ENCODE data around the gene PFDN1. TPM values are rescaled to one million over a fixed set of nuclear protein-coding genes. Genes with fewer than 3 reads are reported as not detected.

Gene PFDN1
- total RNA-seq, 4 donors from 2014 or later = 42.7 to 102 (median 70.9) TPM

GRCh38 chr5:140319833-140320232 lies 16.9 kb upstream of the PFDN1 start:
- H3K4me1 ChIP-seq = peaks cover 6 to 16% of the 10 kb centered on the region in 2 donors
- H3K36me3 ChIP-seq = no peaks in the 10 kb centered on the region
- H3K4me3 ChIP-seq = no peak overlapping the region
- intact Hi-C loops (cut with DNase I; ENCODE audit: low total_unique reads) = no loop called here
- DNase-seq = no peak
- no peaks in the 10 kb centered on the region for H3K9me3 ChIP-seq
- TF ChIP-seq POLR2A (IDR thresholded peaks at IDR 0.05) = no peak
- TF ChIP-seq, protein P1, sequence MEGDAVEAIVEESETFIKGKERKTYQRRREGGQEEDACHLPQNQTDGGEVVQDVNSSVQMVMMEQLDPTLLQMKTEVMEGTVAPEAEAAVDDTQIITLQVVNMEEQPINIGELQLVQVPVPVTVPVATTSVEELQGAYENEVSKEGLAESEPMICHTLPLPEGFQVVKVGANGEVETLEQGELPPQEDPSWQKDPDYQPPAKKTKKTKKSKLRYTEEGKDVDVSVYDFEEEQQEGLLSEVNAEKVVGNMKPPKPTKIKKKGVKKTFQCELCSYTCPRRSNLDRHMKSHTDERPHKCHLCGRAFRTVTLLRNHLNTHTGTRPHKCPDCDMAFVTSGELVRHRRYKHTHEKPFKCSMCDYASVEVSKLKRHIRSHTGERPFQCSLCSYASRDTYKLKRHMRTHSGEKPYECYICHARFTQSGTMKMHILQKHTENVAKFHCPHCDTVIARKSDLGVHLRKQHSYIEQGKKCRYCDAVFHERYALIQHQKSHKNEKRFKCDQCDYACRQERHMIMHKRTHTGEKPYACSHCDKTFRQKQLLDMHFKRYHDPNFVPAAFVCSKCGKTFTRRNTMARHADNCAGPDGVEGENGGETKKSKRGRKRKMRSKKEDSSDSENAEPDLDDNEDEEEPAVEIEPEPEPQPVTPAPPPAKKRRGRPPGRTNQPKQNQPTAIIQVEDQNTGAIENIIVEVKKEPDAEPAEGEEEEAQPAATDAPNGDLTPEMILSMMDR (IDR thresholded peaks at IDR 0.05) = no peak
- H3K27me3 ChIP-seq = no peaks in the 10 kb centered on the region
- H3K27ac ChIP-seq = no peak overlapping the region

- intact Hi-C loops (cut with DNase I; ENCODE audit: low total_unique reads) = no loop called here
- no peak overlapping the region for H3K4me3 ChIP-seq
Observed at GRCh38 chr5:140318792-140319191, 15.9 kb upstream of the PFDN1 start.

DNA sequence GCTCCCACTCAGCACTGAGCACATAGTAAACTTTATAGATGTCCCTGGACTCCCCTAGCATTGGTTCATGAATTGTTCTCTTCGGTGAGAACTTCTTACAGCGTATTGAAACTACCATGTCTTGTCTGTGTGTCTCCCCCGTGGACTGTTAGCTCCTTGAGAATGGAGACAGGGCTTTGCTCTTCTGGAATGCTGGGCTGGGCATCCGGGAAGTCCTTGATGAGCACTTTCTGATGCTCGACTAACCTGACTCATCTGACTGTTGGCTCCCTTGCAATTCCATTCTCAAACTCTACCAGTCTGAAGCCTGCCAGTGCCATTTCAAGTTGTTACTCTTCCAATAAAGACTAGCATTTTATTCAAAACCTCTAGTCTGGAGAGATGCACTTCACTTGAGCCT lies 15.0 kb upstream of the PFDN1 start:
- H3K4me1 ChIP-seq = peaks cover 0 to 4% of the 10 kb centered on the region in 2 donors
- no peak overlapping the region for H3K4me3 ChIP-seq
- no peak for DNase-seq
- H3K27me3 ChIP-seq = no peaks in the 10 kb centered on the region
- no peaks in the 10 kb centered on the region for H3K36me3 ChIP-seq
- no peak overlapping the region for H3K27ac ChIP-seq
- intact Hi-C loops (cut with DNase I; ENCODE audit: low total_unique reads) = no loop called here
- no peaks in the 10 kb centered on the region for H3K9me3 ChIP-seq
- TF ChIP-seq POLR2A (IDR thresholded peaks at IDR 0.05) = no peak
- TF ChIP-seq, protein P1 (IDR thresholded peaks at IDR 0.05) = no peak

More at GRCh38 chr5:140318792-140319191, 15.9 kb upstream of the PFDN1 start:
- H3K27ac ChIP-seq = no peak overlapping the region
- H3K27me3 ChIP-seq = no peaks in the 10 kb centered on the region
- H3K9me3 ChIP-seq = no peaks in the 10 kb centered on the region
- TF ChIP-seq, protein P1 (IDR thresholded peaks at IDR 0.05) = no peak
- no peak for TF ChIP-seq POLR2A (IDR thresholded peaks at IDR 0.05)
- H3K36me3 ChIP-seq = no peaks in the 10 kb centered on the region
- peaks cover 6 to 13% of the 10 kb centered on the region in 2 donors for H3K4me1 ChIP-seq
- no peak for DNase-seq

- intact Hi-C loops (cut with DNase I; ENCODE audit: low total_unique reads) = no loop called here
- H3K27me3 ChIP-seq = no peaks in the 10 kb centered on the region
- H3K4me3 ChIP-seq = no peak overlapping the region
- no peaks in the 10 kb centered on the region for H3K36me3 ChIP-seq
- H3K27ac ChIP-seq = peak overlapping the region; percentile 46 to 69
- H3K4me1 ChIP-seq = no peaks in the 10 kb centered on the region
- no peak for DNase-seq
- H3K9me3 ChIP-seq = no peaks in the 10 kb centered on the region
- no peak for TF ChIP-seq POLR2A (IDR thresholded peaks at IDR 0.05)
- TF ChIP-seq, protein P1 (IDR thresholded peaks at IDR 0.05) = no peak
Observed at GRCh38 chr5:140312791-140313189, 9.9 kb upstream of the PFDN1 start.

DNA sequence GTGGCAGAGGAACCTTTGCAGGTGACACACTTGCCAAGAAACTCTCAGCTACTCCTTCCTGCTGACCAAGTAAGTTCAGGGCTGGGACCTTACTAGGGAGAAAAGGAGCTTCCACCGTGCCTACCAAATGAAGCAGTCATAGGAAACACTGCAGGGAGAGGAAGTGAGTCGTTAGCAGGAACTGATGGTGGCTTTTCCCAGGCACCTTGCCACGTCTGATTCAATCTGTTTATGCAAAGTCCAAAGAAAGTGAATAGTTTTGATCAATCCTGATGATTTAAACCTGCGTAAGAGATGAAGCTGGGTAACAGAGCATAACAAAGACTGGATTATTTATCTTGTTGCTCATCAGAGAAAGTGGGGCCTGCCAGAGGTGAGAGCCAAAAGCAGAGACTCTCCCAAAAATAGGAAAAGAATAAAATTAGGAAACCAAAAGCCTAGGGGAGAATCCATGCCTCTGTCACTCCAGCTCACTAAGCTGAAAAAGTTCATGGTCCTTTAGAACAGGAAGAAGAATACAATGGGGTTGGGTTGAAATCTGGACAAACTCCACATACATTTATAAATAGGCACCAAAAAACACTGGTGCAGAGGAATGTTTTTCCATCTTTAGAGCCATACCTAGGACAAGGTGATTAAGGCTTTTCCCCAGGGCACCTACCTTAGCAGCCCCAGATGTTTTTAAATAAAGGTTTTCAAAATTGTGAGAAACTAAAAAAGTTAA lies 9.3 kb upstream of the PFDN1 start:
- no peaks in the 10 kb centered on the region for H3K27me3 ChIP-seq
- H3K9me3 ChIP-seq = no peaks in the 10 kb centered on the region
- H3K36me3 ChIP-seq = no peaks in the 10 kb centered on the region
- TF ChIP-seq POLR2A (IDR thresholded peaks at IDR 0.05) = no peak
- TF ChIP-seq, protein P1 (IDR thresholded peaks at IDR 0.05) = no peak
- DNase-seq = peak in 1 of 2 donors; percentile 58
- intact Hi-C loops (cut with DNase I; ENCODE audit: low total_unique reads) = no loop called here
- H3K4me3 ChIP-seq = no peak overlapping the region
- no peaks in the 10 kb centered on the region for H3K4me1 ChIP-seq
- peak overlapping the region; percentile 46 to 69 for H3K27ac ChIP-seq

Measured in uterus (tissue), 4 donors.